GM19025 (cell line): Measurements from ENCODE around the gene EP300.
"Not testable (repeated sequence)": the region's sequence is repeated elsewhere in the genome, so short reads cannot be mapped to it uniquely, and the experiment has no call there.

ENCODE experiments used
- ATAC-seq: cut with Tn5 transposase; IDR thresholded peaks from one replicate; pipeline ENCODE4 v1.9.1; 2021; ENCODE audit warnings: mild to moderate bottlenecking, low read depth, moderate library complexity; ENCODE audit not compliant: unreplicated experiment

Gene EP300

GRCh38 chr22:41092023-41092817 lies at the start of gene EP300:
Gene EP300 (plus strand): TSS chr22:41092592. CDS start chr22:41093005, 413 bp downstream.
- ATAC-seq, result peak; percentile 40

GRCh38 chr22:41043722-41044121 lies 48.7 kb upstream of the EP300 start:
- ATAC-seq, result no peak

- not testable (repeated sequence) for ATAC-seq
Measured at GRCh38 chr22:41045575-41045974, 46.8 kb upstream of the EP300 start.

GRCh38 chr22:41047801-41048211 lies 44.6 kb upstream of the EP300 start:
- no peak for ATAC-seq

GRCh38 chr22:41048345-41048744 lies 44.0 kb upstream of the EP300 start:
- ATAC-seq, result not testable (repeated sequence)

- no peak for ATAC-seq
Measured at GRCh38 chr22:41048791-41049717, 43.3 kb upstream of the EP300 start.

- not testable (repeated sequence) for ATAC-seq
Measured at GRCh38 chr22:41049795-41050194, 42.6 kb upstream of the EP300 start.

- no peak for ATAC-seq
Measured at GRCh38 chr22:41050883-41051282, 41.5 kb upstream of the EP300 start.

- ATAC-seq, result no peak
Measured at GRCh38 chr22:41052661-41053490, 39.5 kb upstream of the EP300 start.

- no peak for ATAC-seq
Measured at GRCh38 chr22:41057076-41057475, 35.3 kb upstream of the EP300 start.

- ATAC-seq, result no peak
Measured at GRCh38 chr22:41062146-41062545, 30.2 kb upstream of the EP300 start.

GRCh38 chr22:41064326-41064725 lies 28.1 kb upstream of the EP300 start:
- ATAC-seq, result not testable (repeated sequence)

GRCh38 chr22:41066341-41066740 lies 26.1 kb upstream of the EP300 start:
- not testable (repeated sequence) for ATAC-seq

- ATAC-seq, result not testable (repeated sequence)
Measured at GRCh38 chr22:41067968-41068367, 24.4 kb upstream of the EP300 start.

GRCh38 chr22:41070665-41071331 lies 21.6 kb upstream of the EP300 start:
- ATAC-seq, result no peak

GRCh38 chr22:41074061-41074460 lies 18.3 kb upstream of the EP300 start:
- ATAC-seq, result no peak

- no peak for ATAC-seq
Measured at GRCh38 chr22:41074466-41074865, 17.9 kb upstream of the EP300 start.

- no peak for ATAC-seq
Measured at GRCh38 chr22:41074941-41075710, 17.3 kb upstream of the EP300 start.

GRCh38 chr22:41075946-41076345 lies 16.4 kb upstream of the EP300 start:
- no peak for ATAC-seq
